ENCODE measurements around the gene UHRF1.

- TF ChIP-seq CTCF (conservative IDR thresholded peaks at IDR 0.05; ENCODE audit: low read depth, low read length) (no peak), NFE2L2 (IDR thresholded peaks at IDR 0.05; ENCODE audit: low read depth, low read length) (no peak), RAD21 (IDR thresholded peaks at IDR 0.05; ENCODE audit: low read length) (no peak), RFX5 (IDR thresholded peaks at IDR 0.05; ENCODE audit: low read depth, low read length) (no peak), CEBPB (IDR thresholded peaks at IDR 0.05; ENCODE audit: low read depth, low read length) (no peak), POLR2A (IDR thresholded peaks at IDR 0.05; ENCODE audit: low read depth, low read length) (no peak), SMC3 (IDR thresholded peaks at IDR 0.05; ENCODE audit: low read depth, low read length) (no peak), MXI1 (IDR thresholded peaks at IDR 0.05; ENCODE audit: borderline replicate concordance, low read depth, low read length) (no peak), MAZ (IDR thresholded peaks at IDR 0.05; ENCODE audit: borderline replicate concordance, low read depth, low read length) (no peak)
Measured at GRCh38 chr19:4935444-4935843, 26.1 kb downstream of the UHRF1 start.
